ENCODE data around the gene TFPI2.

The TFPI2 gene

DNA sequence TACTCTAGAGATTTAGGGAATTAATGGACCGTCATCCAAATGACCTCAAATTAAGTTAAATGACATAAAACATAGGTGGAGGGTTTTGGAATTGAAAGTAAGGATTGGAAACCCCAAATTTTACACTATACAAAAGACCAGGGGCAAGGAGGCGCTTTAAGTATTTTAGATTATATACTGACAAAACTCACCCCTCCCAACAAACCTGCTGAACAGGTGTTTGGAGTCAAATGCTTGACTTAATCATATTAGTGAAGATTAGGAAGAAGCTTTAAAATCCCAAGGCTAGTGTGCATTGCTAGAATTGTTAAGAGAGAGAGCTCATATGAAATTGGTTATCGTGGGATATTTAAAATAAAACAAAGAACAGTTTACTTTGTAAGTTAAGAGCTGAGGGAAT, 15.7 kb upstream of the TFPI2 start, which contains the start of gene GNGT1:
Gene GNGT1, plus strand, starts transcription at position 301 of the 400 bp plus-strand sequence. CDS start 180 bp downstream, outside the sequence.
- DNase-seq, result no peak

DNA sequence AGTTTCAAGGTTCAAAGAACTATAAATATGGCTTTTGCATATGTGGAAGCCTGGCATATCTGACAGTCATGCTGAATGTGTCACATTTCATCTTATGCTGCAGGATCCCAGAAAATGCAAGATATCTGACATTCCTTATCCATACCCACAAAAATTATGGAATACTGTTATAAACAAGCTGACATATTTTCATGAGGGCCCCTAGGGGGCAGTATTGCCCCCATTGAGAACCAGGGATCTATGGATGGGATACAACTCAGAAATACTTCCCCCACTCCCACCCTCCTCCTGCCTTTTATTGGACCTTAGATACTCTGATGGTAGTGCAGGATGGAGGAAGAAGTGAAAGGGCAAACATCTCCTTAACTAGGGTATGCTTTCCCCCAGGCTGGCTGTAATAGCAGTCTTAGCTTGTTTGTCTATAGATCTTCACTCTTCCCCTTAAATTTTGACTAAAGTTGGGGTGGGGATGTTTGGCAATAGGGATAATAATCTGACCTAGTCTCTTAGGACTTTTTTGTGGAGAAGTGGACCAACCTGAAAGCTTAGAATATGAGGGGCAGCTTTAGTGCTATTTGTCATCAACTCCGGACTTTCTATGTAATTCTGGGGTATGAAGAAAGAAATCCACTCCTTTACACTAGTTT, 12.3 kb upstream of the TFPI2 start:
- DNase-seq, result no peak

DNA sequence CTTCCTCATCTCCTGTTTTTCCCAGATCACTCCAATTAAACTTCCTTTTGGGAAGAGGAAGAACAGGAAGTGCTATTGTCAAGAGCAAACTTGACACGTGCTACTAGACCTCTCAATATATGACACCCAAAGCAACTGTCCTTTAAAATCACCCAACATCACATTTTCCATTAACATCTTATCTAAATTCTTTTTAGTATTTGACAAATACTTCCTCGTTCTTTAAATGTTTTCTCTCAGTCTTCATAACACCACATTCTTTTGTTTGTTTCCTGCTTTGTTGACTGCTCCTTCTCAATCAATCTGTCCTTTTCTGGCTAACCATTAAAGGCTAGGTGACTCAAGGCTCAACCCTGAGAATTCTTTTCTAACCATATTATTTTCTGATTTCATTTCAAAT, 7.1 kb upstream of the TFPI2 start:
- no peak for DNase-seq

DNA sequence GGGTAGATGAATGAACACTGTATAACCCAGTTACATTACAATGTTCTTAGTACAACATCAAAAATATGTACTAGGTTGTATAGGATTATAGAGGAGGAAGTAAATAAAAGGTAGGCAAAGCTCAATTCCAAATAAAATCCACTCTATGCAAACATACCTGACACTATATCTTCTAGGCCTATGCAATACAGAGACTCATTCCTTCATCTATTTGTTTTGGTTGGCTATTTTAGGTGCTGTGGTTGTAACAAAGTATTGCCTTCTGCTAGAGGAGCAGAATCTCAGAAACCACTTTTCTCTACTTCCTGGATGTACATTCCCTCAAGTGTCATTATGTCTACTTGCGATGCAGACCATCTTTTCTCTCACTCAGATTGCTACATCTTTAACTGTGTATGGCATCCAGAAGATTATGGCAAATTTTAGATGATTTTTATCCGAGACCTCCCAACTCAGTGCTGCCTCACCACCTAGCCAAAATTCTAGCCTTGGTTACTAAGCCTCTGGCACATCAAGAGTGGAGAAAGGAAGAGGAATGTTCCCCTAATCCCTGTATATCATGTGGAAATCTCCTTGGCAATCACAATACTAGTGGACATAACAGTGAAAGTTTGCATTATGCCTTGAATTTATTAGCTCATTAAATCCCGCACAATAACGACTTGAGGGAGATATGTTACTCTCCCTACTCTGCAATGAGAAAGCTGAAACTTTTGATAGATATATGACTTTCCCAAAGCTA, 5.5 kb upstream of the TFPI2 start:
- no peak for DNase-seq

DNA sequence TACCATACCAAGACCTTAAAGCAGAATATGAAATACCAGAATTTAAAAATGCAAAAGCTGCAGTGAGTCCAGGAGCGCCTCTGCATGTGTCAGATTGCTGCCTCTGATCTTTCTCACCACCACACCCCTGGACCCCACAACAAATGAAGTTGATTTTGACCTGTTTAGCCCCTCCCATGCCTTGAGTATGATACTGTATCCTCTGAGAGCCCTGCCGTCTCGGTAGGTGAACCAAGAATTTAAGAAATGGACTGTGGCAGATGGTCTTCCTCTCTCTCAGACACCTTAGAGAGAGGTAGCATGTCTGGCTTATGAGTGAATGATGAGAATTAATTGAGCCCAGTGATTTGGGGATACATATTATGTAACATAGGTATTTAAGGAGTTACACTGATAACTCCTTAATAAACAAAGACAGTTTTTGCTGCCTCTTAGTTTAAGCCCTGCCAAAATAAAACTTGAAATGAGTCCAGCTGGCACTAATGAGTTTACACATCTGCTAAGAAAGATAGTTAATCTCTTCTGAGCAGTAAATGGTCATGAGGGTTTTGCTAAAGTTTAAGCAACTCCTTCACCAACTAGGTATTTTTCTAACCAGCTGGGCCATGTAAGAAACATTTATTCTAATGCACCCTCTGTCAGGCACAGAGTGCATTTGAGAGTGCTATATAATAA, 4.5 kb upstream of the TFPI2 start:
- no peak for DNase-seq

DNA sequence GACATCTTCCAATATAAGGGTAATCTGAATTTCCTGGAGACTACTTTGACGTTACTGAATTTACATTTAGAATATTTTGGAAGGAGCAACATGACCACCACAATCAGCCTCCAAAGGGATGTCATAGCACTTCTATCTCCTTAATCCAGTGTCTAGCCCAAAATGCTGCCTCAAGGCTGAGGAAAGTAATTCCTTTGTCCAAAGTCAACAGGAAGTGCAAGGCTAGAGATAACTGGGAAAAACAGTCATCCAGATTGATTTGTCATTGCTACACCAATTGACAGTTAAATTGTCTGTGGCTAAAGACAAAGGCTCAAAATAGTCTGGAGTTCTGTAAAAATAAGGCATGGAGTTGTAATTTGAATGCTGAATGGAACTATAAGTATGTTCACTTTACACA, 3.9 kb upstream of the TFPI2 start:
- no peak for DNase-seq

DNA sequence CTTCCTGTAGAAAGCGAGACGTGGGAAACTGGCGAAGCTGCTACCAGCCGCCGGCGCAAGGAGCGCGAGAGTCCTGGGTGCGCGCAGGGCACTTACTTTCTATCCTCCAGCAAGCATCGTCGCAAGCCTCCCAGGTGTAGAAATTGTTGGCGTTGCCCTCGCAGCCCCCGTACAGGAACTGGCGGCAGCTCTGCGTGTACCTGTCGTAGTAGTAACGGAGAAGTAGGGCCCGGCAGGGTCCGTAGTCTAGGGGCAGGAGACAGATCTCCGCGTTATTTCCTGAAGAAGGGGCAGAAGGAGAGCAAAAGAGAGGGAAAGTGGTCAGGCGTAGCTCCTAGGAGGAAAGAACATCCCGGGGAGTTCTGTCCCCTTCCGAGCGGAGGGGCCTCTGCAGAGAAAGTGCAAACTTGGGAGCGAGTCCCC, 501 bp downstream of the TFPI2 start:
- DNase-seq, result no peak

DNA sequence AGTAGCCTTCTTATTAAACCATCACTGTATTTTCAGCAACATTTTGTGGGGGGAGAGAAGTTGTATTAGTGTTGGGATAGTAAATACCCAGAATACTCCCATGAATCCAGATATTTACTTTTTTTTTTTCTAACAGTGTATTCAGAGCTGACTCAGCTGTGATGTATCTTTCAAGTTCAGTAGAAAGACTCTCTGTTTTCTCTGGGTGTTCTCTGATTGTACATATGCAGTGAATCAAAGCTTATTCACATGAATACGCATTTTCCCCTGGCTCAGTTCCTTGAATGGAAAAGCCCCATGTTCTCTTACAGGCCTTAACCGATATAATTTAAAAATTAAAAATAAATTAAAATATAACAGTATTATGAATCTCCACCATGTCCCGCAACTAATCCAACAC, 1.3 kb downstream of the TFPI2 start:
- DNase-seq, result no peak

DNA sequence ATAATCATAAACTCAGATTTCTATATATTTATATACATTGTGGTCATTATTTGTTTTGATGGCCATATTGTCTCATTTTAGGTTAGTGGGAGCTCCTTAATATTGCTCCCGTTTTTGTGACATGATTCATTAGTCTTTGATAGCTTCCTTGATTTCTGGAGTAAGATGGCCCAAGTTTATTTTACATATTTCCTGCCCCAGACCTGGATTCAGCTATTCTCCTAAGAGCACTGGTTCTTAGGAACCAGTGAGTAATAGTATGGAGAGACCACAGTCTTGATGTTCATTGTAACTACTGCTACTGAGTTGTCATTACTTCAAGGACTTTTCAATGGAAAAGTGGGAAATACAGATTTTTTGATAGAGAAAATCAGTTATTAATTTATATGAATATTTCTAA, 6.0 kb downstream of the TFPI2 start:
- DNase-seq, result no peak

DNA sequence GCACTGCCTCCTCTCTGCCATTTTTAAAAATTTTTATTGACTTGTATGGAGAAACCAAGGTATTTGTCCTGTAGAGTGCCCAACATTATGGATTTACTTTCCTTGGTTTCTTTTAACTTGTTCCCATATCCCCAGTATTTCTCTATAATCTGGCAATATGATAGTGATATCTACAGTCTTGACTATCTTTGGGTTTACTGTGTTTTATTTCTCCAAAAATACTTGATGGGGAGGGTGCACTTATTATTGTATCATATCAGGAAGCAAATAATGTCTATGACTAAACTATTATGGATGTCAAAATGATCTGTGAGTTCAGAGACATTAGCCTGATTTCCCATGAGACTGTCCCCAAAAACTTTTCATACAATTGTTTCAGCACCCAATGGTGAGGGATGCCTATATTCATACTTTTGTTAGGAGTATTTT, 6.6 kb downstream of the TFPI2 start:
- no peak for DNase-seq

DNA sequence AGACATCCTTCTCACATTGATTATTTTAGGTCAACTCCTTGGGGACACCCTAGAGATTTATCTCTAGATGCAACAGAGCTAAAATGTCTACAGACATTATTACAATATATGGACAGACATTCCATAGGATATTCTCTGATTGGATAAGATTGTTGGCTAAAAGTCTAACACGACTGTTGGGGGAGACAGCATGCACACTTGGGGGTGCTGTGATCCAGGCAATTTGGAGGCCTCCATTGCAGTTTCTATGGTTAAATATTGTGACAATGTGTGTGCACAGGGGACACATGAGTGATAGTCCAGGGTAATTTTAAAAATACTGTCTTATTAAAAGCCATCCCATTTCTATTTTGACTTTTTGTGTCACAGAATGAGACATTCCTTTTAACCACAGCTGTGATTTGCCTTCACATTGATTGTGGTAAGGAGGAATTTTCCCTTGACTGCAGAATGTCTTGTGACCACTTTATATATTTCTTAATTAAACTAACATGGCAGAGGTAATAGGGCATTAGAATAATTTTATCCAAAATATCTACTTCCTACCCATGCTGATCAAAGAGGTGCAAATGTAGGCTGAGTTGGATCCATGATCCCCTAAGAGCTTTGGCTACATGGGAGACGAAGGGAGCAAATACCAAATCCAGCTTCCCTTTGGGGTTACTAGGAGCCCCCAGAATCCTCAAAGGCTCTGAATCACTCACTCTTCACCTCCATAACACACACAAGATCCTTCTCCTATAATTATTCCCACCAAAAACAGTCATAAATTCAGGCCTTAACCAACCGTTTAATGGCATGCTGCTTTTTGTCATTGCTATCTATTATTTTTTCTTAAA, 7.3 kb downstream of the TFPI2 start:
- DNase-seq, result no peak

DNA sequence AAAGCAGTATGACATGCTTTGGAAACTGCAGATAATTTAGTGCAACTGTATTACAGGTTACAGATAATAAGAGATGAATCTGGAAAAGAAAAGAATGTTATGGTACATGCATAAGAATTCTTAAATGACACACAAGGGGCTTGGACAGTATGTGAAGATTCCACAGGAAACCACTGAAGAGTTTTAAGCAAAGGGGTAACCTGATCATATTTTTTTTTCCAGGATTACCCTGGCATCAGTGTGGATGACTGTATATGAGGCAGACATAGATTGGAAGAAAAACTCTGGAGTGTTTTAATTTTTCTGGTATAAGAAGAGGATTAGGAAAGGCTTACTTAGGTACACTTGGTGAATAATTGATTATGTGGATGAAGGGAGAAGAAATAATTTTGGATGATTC, 8.1 kb downstream of the TFPI2 start:
- no peak for DNase-seq

DNA sequence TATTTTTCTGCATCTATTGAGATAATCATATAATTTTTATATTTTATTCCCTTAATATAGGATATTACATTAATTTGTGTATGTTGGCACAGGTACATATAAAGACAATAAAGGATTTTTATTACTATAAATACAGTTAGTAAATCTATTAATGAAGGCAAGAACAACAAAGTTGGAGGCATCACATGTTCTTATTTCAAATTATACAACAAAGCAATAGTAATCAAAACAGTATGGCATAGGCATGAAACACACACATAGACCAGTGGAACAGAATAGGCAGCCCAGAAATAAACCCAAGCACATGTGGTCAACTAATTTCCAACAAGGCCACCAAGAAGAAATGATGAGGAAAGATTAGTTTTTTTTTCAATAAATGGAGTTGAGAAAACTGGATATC, 11.2 kb downstream of the TFPI2 start:
- DNase-seq, result no peak

DNA sequence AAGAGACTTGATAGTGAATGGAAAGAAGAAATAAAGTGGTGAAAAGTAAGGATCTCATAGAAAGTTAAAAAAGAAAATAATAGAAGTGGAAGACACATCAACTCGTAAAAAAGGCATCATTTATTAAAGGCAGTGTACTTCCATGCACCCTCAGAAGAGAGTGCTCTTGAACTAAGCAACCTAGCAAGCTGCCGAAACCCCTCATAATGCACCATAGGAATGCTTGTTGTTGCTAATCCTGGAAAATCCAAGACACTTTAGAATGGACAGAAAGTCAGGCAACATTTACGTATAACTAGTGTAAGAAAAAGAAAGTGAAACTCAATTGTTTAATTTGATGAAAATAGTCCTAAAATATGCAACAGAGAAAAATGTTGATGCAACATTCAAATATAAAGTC, 12.8 kb downstream of the TFPI2 start:
- DNase-seq, result no peak

DNA sequence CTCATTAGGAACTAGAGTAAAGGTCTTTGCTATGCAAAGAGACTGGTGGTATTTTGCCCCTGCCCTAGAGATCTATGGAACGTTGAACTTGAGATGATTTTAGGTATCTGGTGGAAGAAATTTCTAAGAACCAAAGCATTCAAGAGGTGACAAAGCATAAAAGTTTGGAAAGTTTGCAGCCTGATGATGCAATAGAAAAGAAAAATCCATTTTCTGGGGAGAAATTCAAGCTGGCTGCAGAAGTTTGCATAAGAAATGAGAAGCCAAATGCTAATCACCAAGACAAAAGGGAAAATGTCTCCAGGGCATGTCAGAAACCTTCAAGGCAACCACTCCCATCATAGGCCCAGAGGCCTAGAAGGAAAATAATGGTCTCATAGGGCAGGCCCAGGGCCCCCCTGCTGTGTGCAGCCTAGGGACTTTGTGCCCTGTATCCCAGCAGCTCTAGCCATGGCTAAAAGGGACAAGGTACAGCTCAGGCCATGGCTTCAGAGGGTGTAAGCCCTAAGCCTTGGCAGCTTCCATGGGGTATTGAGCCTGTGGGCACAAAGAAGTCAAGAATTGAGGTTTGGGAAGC, 16.5 kb downstream of the TFPI2 start:
- no peak for DNase-seq

DNA sequence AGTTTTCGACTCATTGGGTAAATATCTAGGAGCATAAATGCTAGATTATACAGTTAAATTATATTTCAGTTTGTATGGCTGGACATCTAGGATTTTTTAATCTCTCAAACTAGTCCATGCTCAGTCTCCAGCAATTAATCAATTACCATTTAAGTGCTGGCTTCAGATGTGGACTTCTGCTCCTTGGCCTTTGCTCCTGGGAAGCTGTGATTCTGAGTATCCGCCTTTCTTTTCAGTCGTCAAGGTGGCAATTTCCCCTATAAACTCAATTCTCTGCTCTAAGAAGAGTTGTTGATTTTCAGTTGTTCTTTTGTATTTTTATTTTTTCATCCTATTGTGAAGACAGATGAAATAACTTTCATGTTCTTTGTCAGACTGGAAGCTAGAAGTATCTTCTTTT, 23.7 kb downstream of the TFPI2 start:
- no peak for DNase-seq

DNA sequence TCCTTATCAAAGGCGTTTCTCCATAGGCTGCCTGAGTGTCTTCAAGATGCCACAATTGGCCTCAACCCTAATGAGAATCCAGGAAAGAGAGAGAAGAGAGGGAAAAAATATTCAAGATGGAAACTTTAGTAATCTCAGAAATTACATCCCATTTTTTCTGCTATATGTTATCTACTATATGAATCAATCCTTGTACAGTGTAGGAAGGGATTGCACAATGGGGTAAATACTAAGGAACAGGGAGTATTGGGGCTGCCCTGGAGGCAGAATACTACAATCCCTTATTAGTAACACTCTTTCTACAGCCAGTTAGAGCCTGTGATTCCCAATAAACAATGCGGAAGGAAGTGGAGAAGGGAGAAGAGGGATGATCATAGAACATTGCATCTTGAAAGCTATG, 27.9 kb downstream of the TFPI2 start:
- no peak for DNase-seq

DNA sequence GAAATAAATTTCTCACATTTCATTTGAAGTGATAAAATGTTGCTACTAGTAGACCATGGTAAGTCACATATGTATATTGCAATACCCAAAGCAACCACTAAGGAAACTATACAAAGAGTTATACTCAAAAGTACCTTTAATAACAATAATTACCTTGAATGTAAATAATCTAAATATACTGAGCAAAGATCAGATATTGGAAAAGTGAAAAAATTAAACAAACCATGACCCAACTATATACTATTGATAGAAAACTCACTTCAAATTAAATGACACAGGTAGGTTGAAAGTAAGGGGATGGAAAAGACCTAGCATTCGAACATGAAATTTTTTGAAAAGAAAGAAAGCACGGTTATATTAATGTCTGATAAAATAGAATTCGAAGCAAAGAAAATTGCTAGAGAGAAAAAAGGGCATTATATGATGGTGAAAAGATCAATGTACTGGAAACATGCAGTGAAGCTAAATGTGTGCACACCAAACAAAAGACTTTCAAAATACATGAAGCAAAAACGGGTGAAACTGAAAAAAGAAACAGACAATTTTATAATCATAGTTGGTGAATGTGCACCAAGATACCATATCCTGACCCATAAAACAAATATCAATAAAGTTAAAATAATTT, 29.1 kb downstream of the TFPI2 start:
- DNase-seq, result no peak

DNA sequence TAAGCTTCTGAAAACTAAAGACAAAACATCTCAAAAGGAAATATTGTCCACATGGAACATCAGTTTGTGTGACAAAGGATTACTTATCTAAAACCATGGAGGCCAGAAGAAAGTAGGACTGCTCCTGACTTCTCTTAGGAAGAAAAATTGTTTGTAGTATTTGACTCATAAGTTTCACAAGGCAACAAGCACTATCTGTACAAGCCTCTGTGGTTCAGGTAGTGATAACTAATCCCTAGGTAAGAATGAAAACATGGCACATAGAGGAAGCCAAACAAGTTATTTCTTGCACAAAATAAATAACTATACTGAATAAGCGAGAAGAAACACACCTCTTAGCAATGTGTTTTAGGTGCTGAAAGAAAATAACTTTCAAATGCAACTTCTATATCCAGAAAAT, 30.3 kb downstream of the TFPI2 start:
- DNase-seq, result no peak

DNA sequence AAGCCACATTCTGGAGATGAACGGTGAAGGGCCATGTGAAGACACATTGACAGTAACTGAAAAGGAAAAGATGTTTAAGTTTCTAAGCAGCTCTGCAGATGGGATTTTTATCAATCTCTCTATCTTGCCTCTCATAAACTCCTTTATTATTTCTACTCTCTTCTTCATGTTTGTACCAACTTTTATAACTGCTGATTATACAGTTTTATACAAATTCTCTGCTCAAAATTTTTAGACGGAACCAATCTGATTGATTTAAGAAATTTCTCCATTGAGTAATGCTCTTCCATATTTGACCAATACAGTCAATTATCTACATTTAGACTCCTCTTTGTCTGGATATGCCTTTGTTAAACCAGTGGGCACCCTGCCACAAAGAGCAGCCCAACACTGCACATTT, 31.7 kb downstream of the TFPI2 start:
- no peak for DNase-seq

DNA sequence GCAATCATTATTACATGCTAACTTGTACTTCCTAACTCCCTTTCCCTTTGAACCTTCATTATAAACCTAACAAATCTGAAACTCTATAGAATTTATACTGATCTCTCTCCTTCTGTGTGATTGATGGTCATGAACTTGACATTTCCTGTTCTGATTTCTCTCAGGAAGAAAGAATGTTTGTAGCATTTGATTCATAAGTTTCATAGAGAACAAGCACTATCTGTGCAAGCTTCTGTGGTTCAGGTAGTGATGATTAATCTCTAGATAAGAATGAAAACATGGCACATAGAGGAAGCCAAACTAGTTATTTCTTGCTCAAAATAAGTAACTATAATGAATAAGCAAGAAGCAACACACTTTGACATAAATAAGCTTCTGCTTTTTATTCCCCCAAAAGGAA, 34.2 kb downstream of the TFPI2 start:
- no peak for DNase-seq

DNA sequence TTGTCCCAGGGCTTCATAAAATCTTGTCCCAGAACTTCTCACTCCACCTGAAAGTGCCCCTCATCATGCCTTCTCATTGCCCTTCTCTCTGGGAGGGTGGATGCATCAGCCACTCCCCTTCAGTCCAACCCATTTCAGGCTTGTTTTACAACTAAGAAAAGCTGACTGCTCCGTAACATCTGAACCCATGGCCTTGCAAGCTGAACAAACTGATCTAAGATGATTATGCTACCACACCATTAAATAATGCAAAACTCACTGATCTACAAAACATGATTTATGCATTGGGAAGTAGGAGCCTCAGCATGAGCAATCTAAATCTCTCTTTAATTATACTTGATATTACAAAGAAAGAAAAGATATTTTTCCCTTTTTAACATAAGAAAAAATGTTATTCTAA, 34.8 kb downstream of the TFPI2 start:
- no peak for DNase-seq

All from NCI-H1436 treated with DMSO at 0.1 percent for 48 hours (cell line).